BJ (cell line): ENCODE data around the gene SYT5. TPM values are rescaled to one million over a fixed set of nuclear protein-coding genes. Genes with fewer than 3 reads are reported as not detected.
"Not testable (repeated sequence)": the region's sequence is repeated elsewhere in the genome, so short reads cannot be mapped to it uniquely, and the experiment has no call there.

Experiments used
- CTCF ChIA-PET: fragments of 350-600 bp; formaldehyde crosslinking; extraction: SDS; loops from one replicate; lab custom pipeline; 2021; ENCODE audit warnings: antibody characterized with exemption, inconsistent platforms; lab: Yijun Ruan, JAX
- POLR2A ChIA-PET: fragments of 300-600 bp; sonication (Branson Sonifier 250); formaldehyde crosslinking; extraction: SDS; loops from one replicate; lab custom pipeline; 2021; ENCODE audit warnings: antibody characterized with exemption; lab: Charles Lee
- DNase-seq: peaks from one replicate; pipeline ENCODE4 v3.0.0-alpha.2; 2011; ENCODE audit warnings: low read depth
- H3K27me3 ChIP-seq: 2 replicates; pipeline ENCODE4 v1.6.0; 2011; ENCODE audit warnings: low read length; ENCODE audit not compliant: control insufficient read depth, insufficient read depth
- H3K36me3 ChIP-seq: 2 replicates; pipeline ENCODE4 v1.5.1; 2011; ENCODE audit warnings: low read length; ENCODE audit not compliant: control insufficient read depth, insufficient read depth
- H3K4me3 ChIP-seq: 2 replicates; pipeline ENCODE4 v1.5.1; 2011; ENCODE audit warnings: low read depth, mild to moderate bottlenecking, control low read depth, low read length
- polyA plus RNA-seq: library from polyadenylated mRNA; depleted of rRNA; stranded (reverse); fragments of >200 nt; gene quantifications from 2 replicates; pipeline ENCODE4 v1.2.3, GENCODE V29; 2011
- TF ChIP-seq, protein P1 (sequence below): IDR thresholded peaks from 2 replicates; pipeline ENCODE4 v1.5.1; 2011; ENCODE audit warnings: low read depth, mild to moderate bottlenecking, control low read depth, inconsistent platforms, low read length, moderate library complexity; ENCODE audit not compliant: insufficient read depth

SYT5 gene
- polyA plus RNA-seq, 1 experiment = 0.47 TPM

DNA sequence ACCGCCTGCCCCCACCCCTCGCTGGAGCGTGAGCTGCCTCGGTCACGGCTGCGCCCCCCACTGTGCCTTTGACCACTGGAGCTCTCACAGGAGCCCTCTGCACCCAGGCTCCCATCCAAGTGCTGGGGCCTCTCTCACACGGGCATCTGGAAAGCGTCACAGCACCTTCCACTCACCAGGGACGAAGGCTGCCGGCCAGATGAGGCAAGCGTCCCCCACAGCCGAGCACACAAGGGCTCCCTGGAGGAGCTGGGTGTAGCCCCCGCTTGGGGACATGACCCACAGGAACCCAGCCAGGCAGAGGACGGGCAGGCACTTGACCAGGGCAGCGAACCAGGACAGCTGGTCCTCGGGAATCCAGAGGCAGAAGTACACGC is 47.9 kb upstream of the SYT5 start:
- ChIA-PET POLR2A (no interaction called here), CTCF (no interaction called here)
- H3K36me3 ChIP-seq = peaks cover 34% of the 10 kb centered on the region

DNA sequence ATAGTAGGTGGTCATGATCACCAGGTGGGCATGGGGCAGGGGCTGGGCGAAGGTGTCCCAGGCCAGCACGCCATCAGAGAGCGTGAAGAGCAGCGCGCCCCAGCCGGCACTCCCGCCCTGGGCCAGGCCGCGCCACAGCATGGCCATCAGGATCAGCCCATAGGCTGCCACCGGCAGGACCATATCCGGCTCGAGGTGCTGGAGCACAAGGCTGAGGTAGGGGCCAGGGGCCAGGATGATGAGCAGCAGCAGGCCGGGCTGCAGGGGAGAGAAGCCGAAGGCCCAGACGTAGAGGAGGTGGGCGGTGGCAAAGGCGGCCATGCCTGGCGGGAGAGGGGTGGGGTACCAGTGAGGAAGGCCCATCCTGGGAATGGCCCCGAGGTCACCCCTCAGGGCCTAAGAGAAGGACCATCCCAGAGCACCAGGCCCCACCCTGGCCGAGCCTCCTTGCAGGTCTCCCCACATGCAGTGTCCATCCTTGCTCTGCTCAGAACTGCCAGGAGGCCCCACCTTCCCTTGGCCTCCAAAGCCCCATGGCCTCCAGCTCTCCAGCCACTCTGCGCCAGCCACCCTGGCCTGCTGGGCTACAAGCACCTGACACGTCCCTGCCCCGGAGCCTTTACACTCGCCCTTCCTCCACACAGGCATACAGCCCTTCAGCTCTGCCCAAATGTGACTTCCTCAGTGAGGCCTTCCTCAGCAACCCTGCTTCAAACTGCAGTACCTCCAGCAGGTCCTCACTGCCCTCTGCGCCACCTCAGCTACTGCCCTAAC is 47.3 kb upstream of the SYT5 start:
- POLR2A ChIA-PET = no interaction called here
- H3K27me3 ChIP-seq = no peaks in the 10 kb centered on the region
- peaks cover 32% of the 10 kb centered on the region for H3K36me3 ChIP-seq
- TF ChIP-seq, protein P1, sequence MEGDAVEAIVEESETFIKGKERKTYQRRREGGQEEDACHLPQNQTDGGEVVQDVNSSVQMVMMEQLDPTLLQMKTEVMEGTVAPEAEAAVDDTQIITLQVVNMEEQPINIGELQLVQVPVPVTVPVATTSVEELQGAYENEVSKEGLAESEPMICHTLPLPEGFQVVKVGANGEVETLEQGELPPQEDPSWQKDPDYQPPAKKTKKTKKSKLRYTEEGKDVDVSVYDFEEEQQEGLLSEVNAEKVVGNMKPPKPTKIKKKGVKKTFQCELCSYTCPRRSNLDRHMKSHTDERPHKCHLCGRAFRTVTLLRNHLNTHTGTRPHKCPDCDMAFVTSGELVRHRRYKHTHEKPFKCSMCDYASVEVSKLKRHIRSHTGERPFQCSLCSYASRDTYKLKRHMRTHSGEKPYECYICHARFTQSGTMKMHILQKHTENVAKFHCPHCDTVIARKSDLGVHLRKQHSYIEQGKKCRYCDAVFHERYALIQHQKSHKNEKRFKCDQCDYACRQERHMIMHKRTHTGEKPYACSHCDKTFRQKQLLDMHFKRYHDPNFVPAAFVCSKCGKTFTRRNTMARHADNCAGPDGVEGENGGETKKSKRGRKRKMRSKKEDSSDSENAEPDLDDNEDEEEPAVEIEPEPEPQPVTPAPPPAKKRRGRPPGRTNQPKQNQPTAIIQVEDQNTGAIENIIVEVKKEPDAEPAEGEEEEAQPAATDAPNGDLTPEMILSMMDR = no peak
- no peak overlapping the region for H3K4me3 ChIP-seq
- CTCF ChIA-PET = no interaction called here
- DNase-seq = no peak

More for the DNA sequence above, 47.9 kb upstream of the SYT5 start:
- no peak for DNase-seq
- TF ChIP-seq, protein P1 = no peak
- Histone ChIP-seq H3K27me3 (no peaks in the 10 kb centered on the region), H3K4me3 (no peak overlapping the region)

DNA sequence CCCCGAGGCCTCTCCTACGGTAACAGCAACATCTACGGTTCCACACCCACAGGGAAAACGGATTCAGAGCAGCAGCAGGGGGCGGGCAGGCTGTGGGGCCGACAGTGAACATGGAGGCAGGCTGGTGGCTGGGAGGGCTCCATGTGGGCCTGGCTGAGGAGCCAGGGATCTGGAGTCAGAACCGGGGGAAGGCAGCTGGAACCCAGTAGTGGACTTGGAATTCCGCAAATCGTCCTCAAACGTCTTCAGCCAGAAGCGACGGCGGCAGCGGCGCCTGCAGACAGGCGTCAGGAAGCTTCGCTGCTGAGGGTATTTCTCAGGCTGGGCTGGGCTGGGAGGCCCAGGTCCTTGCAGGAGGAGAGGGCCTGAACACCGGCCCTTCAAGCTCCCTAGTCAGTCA is 46.7 kb upstream of the SYT5 start:
- peaks cover 27% of the 10 kb centered on the region for H3K36me3 ChIP-seq
- H3K4me3 ChIP-seq = no peak overlapping the region
- no peaks in the 10 kb centered on the region for H3K27me3 ChIP-seq
- POLR2A ChIA-PET = no interaction called here
- CTCF ChIA-PET = no interaction called here
- TF ChIP-seq, protein P1 = no peak
- DNase-seq = no peak

DNA sequence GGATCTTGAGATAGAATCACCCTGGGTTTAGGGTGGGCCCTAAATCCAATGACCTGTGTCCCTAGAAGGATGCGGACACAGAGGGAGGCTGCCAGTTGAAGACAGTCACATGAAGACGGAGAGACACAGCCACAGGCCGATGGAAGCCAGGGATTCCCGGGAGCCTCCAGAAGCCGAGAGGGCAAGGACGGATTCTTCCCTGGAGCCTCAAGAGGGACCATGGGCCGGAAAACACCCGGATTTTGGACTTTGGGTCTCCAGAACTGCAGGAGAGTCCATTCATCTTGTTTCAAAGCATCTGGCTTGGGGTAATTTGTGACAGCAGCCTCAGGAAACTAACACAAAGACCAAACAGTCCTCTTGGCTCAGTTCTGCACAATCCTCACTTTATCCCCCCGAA is 46.2 kb upstream of the SYT5 start:
- TF ChIP-seq, protein P1 = no peak
- DNase-seq = no peak
- POLR2A ChIA-PET = no interaction called here
- CTCF ChIA-PET = no interaction called here
- no peaks in the 10 kb centered on the region for H3K27me3 ChIP-seq
- H3K4me3 ChIP-seq = no peak overlapping the region
- H3K36me3 ChIP-seq = peaks cover 22% of the 10 kb centered on the region

DNA sequence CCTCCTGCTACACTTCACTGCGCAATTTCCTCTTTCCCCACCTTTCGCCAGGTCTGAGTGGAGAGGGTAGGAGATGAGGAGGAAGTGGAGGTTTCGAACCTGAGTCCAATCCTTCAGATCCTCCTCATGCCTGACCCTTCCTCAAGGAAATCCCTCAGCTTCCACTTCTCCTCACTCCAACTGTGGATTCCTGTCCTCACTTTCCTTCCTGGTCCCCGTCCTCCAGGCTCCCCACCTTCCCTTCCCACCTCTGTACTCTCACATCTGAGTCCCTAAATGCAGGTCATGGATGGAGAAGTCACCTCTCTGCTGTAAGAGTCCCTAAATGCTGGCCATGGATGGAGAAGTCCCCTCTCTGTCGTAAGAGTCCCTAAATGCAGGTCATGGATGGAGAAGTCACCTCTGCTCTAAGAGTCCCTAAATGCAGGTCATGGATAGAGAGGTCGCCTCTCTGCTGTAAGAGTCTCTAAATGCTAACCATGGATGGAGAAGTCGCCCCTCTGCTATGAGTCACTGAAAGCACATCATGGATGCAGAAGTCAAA is 45.4 kb upstream of the SYT5 start:
- H3K4me3 ChIP-seq = no peak overlapping the region
- ChIA-PET POLR2A (no interaction called here), CTCF (interaction anchor here (0.7 kb wide), 1 partner anchor 242 kb away, joined by 4 read pairs; no protein-coding TSS in a partner anchor)
- H3K27me3 ChIP-seq = no peaks in the 10 kb centered on the region
- no peak for DNase-seq
- peaks cover 18% of the 10 kb centered on the region for H3K36me3 ChIP-seq
- TF ChIP-seq, protein P1 = no peak

DNA sequence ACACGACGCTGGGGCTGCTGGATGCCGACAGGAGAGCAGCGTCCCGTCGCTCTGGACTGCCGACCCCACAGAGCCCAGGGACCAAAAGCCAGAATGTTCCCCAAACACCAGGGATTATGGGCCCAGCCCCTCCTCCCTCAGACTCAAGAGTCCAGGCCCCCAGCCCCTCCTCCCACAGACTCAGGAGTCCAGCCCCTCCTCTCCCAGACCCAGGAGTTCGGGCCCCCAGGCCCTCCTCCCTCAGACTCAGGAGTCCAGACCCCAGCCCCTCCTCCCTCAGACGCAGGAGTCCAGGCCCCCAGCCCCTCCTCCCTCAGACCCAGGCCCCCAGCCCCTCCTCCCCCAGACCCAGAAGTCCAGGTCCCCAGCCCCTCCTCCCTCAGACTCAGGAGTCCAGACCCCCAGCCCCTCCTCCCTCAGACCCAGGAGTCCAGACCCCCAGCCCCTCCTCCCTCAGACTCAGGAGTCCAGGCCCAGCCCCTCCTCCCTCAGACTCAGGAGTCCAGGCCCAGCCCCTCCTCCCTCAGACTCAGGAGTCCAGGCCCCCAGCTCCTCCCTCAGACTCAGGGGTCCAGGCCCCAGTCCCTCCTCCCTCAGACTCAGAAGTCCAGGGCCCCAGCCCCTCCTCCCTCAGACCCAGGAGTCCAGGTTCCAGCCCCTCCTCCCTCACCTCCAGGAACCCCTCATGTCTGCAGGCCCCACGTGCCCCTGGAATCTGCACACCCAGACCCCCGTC is 44.8 kb upstream of the SYT5 start:
- H3K4me3 ChIP-seq, H3K27me3 ChIP-seq, DNase-seq, POLR2A ChIA-PET: not testable (repeated sequence)
- CTCF ChIA-PET = interaction anchor here (0.7 kb wide), 1 partner anchor 243 kb away, joined by 4 read pairs; no protein-coding TSS in a partner anchor
- H3K36me3 ChIP-seq = peaks cover 16% of the 10 kb centered on the region
